Liver (tissue), 9 donors: ENCODE results near the gene PRIMA1. TPM values are rescaled to one million over a fixed set of nuclear protein-coding genes. Genes with fewer than 3 reads are reported as not detected.
A peak's percentile ranks its signal among the peaks of the same experiment; 100 is the strongest.

Source experiments
- DNase-seq: peaks from one replicate; pipeline ENCODE4 v3.0.0-alpha.2; 2017; ENCODE audit warnings: low spot score
- H3K27ac ChIP-seq, 2 donors: one replicate each; pipeline ENCODE4 v1.7.0; 2013; ENCODE audit warnings: inconsistent platforms in 2 of 2, low read length in 2 of 2, control low read depth in 1 of 2, low read depth in 1 of 2, mild to moderate bottlenecking in 1 of 2
- H3K27me3 ChIP-seq, 4 donors: one replicate each; pipeline versions ENCODE4 v1.6.1 to v1.7.0; 2013; ENCODE audit warnings: low read length in 3 of 4, inconsistent platforms in 1 of 4, mild to moderate bottlenecking in 1 of 4, moderate library complexity in 1 of 4; ENCODE audit not compliant: control insufficient read depth in 4 of 4, insufficient read depth in 4 of 4
- H3K36me3 ChIP-seq, 4 donors: one replicate each; pipeline versions ENCODE4 v1.6.1 to v1.7.0; 2013; ENCODE audit warnings: low read length in 3 of 4, mild to moderate bottlenecking in 3 of 4, low read depth in 1 of 4, moderate library complexity in 1 of 4; ENCODE audit not compliant: control insufficient read depth in 4 of 4, insufficient read depth in 3 of 4
- H3K4me1 ChIP-seq, 4 donors: one replicate each; pipeline versions ENCODE4 v1.6.1 to v1.7.0; 2013; ENCODE audit warnings: low read length in 3 of 4, mild to moderate bottlenecking in 3 of 4, moderate library complexity in 1 of 4; ENCODE audit not compliant: control insufficient read depth in 4 of 4, insufficient read depth in 4 of 4
- H3K4me3 ChIP-seq, 3 donors: one replicate each; pipeline versions ENCODE4 v1.6.1 to v1.7.0; 2013; ENCODE audit warnings: low read length in 3 of 3, control low read depth in 1 of 3, low read depth in 1 of 3, mild to moderate bottlenecking in 1 of 3
- H3K9ac ChIP-seq, 2 donors: one replicate each; pipeline ENCODE4 v1.7.0; 2013; ENCODE audit warnings: low read length in 2 of 2, mild to moderate bottlenecking in 2 of 2, moderate library complexity in 2 of 2, control low read depth in 1 of 2, low read depth in 1 of 2
- H3K9me3 ChIP-seq, 4 donors: one replicate each; pipeline versions ENCODE4 v1.6.1 to v1.7.0; 2013; ENCODE audit warnings: low read length in 3 of 4; ENCODE audit not compliant: control insufficient read depth in 4 of 4
- EGR1 ChIP-seq, 2 donors: IDR thresholded peaks; 2 replicates each; pipeline ENCODE4 v1.6.1; 2016 to 2018; ENCODE audit warnings: antibody characterized with exemption in 2 of 2, low read depth in 2 of 2
- FOXA2 ChIP-seq: IDR thresholded peaks from 2 replicates; pipeline ENCODE4 v1.6.1; 2016; ENCODE audit warnings: antibody characterized with exemption
- GABPA ChIP-seq, 2 donors: IDR thresholded peaks in 1 of 2; conservative IDR thresholded peaks in 1 of 2; 2 replicates each; pipeline ENCODE4 v1.6.1; 2016; ENCODE audit warnings: antibody characterized with exemption in 2 of 2, mild to moderate bottlenecking in 1 of 2, moderate library complexity in 1 of 2
- HNF4A ChIP-seq, 2 donors: conservative IDR thresholded peaks; 2 replicates each; pipeline ENCODE4 v1.6.1; 2016; ENCODE audit warnings: antibody characterized with exemption in 2 of 2, mild to moderate bottlenecking in 2 of 2
- NR2F2 ChIP-seq: IDR thresholded peaks from 2 replicates; pipeline ENCODE4 v1.6.1; 2016; ENCODE audit warnings: antibody characterized with exemption
- RAD21 ChIP-seq, 2 donors: IDR thresholded peaks; 2 replicates each; pipeline ENCODE4 v1.6.1; 2016; ENCODE audit warnings: antibody characterized with exemption in 2 of 2, mild to moderate bottlenecking in 2 of 2
- RXRA ChIP-seq, 2 donors: IDR thresholded peaks; 2 replicates each; pipeline ENCODE4 v1.6.1; 2017 to 2018; ENCODE audit warnings: antibody characterized with exemption in 2 of 2, mild to moderate bottlenecking in 1 of 2
- SP1 ChIP-seq: IDR thresholded peaks from 2 replicates; pipeline ENCODE4 v1.6.1; 2018; ENCODE audit warnings: antibody characterized with exemption, mild to moderate bottlenecking
- YY1 ChIP-seq: IDR thresholded peaks from 2 replicates; pipeline ENCODE4 v1.6.1; 2016; ENCODE audit warnings: antibody characterized with exemption, mild to moderate bottlenecking
- WGBS: extraction: QIAGEN DNeasy Blood & Tissue Kit; methylation state at CpG from one replicate; pipeline ENCODE4 v1.1.7; 2013; 5-methylcytosine and 5-hydroxymethylcytosine counted together
- polyA plus RNA-seq, 2 donors: library from polyadenylated mRNA; stranded (reverse) in 1 of 2; unstranded in 1 of 2; fragments of 200-250 nt in 1 of 2; fragments of >200 nt in 1 of 2; fragmentation: Nextera tagmentation in 1 of 2; extraction: Ambion mirVana in 1 of 2; gene quantifications; one replicate each; pipeline versions ENCODE4 v1.2.1 to v1.2.3, GENCODE V29; 2013 to 2015
- total RNA-seq, 2 donors: library from RNA; depleted of rRNA; stranded (reverse); fragments of >200 nt; gene quantifications; one replicate each; pipeline ENCODE4 v1.2.3, GENCODE V29; 2014
- TF ChIP-seq, protein P1 (sequence below): IDR thresholded peaks from 2 replicates; pipeline ENCODE4 v1.6.1; 2016; ENCODE audit warnings: antibody characterized with exemption, mild to moderate bottlenecking
- TF ChIP-seq, protein P2 (sequence below): IDR thresholded peaks from 2 replicates; pipeline ENCODE4 v1.6.1; 2016; ENCODE audit warnings: antibody characterized with exemption
- TF ChIP-seq, protein P3 (sequence below): IDR thresholded peaks from 2 replicates; pipeline ENCODE4 v1.6.1; 2016; ENCODE audit warnings: antibody characterized with exemption
- TF ChIP-seq, protein P4 (sequence below): IDR thresholded peaks from 2 replicates; pipeline ENCODE4 v1.6.1; 2016; ENCODE audit warnings: antibody characterized with exemption
- donor health status: healthy.
- donor health status: healthy.
- donor health status: healthy.
- donor health status: healthy.
- donor health status: healthy.

PRIMA1 gene
- total and polyA plus RNA-seq, 4 donors: 0.08 to 0.38 (median 0.13) TPM; not detected in 1

DNA sequence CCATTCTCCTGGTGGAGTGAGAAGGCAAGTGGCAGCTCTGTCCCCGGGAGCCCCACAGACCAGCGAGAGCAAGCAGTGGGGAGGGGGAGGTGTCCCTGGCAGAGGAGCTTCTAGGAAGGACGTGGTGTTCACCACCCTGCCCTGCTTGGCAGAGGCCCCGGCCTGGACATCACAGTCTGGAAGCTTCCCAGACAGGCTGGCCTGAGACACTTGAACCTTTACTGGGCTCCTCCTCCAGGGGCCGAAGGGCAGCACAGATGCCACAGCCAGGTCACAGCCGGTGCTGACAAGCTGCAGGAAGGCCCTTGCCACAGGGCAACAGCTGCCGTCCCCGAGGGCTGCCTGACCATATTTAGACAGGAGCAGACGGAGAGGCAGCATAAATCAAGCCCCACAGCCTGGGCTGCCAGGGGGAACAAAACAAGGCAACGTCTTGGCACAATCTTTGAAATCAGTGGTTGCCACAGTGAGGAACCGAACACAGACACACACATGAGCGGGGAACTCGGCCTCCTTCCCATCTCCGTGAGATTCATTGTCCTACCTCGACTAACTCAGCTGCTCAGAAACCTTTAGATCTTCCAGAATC is 28.5 kb downstream of the PRIMA1 start (continued):
- TF ChIP-seq, protein P1, sequence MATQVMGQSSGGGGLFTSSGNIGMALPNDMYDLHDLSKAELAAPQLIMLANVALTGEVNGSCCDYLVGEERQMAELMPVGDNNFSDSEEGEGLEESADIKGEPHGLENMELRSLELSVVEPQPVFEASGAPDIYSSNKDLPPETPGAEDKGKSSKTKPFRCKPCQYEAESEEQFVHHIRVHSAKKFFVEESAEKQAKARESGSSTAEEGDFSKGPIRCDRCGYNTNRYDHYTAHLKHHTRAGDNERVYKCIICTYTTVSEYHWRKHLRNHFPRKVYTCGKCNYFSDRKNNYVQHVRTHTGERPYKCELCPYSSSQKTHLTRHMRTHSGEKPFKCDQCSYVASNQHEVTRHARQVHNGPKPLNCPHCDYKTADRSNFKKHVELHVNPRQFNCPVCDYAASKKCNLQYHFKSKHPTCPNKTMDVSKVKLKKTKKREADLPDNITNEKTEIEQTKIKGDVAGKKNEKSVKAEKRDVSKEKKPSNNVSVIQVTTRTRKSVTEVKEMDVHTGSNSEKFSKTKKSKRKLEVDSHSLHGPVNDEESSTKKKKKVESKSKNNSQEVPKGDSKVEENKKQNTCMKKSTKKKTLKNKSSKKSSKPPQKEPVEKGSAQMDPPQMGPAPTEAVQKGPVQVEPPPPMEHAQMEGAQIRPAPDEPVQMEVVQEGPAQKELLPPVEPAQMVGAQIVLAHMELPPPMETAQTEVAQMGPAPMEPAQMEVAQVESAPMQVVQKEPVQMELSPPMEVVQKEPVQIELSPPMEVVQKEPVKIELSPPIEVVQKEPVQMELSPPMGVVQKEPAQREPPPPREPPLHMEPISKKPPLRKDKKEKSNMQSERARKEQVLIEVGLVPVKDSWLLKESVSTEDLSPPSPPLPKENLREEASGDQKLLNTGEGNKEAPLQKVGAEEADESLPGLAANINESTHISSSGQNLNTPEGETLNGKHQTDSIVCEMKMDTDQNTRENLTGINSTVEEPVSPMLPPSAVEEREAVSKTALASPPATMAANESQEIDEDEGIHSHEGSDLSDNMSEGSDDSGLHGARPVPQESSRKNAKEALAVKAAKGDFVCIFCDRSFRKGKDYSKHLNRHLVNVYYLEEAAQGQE: no peak
- TF ChIP-seq SP1: peak; percentile 70
- TF ChIP-seq RAD21 (IDR thresholded peaks at IDR 0.05): no peak
- TF ChIP-seq, protein P2, sequence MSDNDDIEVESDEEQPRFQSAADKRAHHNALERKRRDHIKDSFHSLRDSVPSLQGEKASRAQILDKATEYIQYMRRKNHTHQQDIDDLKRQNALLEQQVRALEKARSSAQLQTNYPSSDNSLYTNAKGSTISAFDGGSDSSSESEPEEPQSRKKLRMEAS: no peak
- peak; percentile 68 to 77 for TF ChIP-seq RXRA (IDR thresholded peaks at IDR 0.05)
- no peak for TF ChIP-seq GABPA (IDR thresholded peaks at IDR 0.05 in 1 of 2, conservative IDR thresholded peaks at IDR 0.05 in 1 of 2)
- no peak for TF ChIP-seq FOXA2

DNA sequence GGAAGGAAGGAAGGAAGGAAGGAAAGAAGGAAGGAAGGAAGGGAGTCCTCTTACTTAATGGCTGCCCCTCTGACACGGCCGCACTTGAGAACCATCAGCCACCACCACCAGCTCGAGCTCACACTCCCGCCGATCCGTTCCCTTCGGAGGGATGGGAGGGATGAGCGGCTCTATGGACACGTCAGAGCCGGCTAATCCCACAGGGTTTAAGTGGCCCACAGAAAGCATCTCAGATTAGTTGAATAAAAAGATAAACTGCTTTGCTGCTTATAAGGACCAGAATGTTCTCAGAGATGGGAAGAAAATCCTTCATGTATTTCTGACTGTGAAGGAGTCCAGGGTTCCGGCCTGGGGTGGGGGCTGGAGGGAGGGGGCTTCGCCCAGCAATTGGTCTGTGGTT is 31.1 kb downstream of the PRIMA1 start:
- Histone ChIP-seq H3K27ac (no peak overlapping the region), H3K9me3 (no peaks in the 10 kb centered on the region), H3K36me3 (no peaks in the 10 kb centered on the region), H3K4me1 (peaks cover 0 to 14% (median 10%) of the 10 kb centered on the region in 4 donors), H3K4me3 (no peak overlapping the region), H3K27me3 (no peaks in the 10 kb centered on the region), H3K9ac (no peak overlapping the region)
- no peak for DNase-seq
- TF ChIP-seq, protein P3, sequence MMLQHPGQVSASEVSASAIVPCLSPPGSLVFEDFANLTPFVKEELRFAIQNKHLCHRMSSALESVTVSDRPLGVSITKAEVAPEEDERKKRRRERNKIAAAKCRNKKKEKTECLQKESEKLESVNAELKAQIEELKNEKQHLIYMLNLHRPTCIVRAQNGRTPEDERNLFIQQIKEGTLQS: no peak
- TF ChIP-seq RXRA (IDR thresholded peaks at IDR 0.05) (no peak), SP1 (no peak), GABPA (IDR thresholded peaks at IDR 0.05 in 1 of 2, conservative IDR thresholded peaks at IDR 0.05 in 1 of 2) (no peak), RAD21 (IDR thresholded peaks at IDR 0.05) (no peak), YY1 (no peak), HNF4A (conservative IDR thresholded peaks at IDR 0.05) (no peak), FOXA2 (no peak), EGR1 (IDR thresholded peaks at IDR 0.05; ENCODE audit: low read depth in 2 of 2) (no peak), NR2F2 (no peak)
- TF ChIP-seq, protein P4, sequence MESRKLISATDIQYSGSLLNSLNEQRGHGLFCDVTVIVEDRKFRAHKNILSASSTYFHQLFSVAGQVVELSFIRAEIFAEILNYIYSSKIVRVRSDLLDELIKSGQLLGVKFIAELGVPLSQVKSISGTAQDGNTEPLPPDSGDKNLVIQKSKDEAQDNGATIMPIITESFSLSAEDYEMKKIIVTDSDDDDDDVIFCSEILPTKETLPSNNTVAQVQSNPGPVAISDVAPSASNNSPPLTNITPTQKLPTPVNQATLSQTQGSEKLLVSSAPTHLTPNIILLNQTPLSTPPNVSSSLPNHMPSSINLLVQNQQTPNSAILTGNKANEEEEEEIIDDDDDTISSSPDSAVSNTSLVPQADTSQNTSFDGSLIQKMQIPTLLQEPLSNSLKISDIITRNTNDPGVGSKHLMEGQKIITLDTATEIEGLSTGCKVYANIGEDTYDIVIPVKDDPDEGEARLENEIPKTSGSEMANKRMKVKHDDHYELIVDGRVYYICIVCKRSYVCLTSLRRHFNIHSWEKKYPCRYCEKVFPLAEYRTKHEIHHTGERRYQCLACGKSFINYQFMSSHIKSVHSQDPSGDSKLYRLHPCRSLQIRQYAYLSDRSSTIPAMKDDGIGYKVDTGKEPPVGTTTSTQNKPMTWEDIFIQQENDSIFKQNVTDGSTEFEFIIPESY: no peak
- TF ChIP-seq, protein P1: no peak
- WGBS: 89% methylated on average over 12 of the region's 12 CpGs
